Measurements from ENCODE around the gene OR5K2.

OR5K2 gene

DNA sequence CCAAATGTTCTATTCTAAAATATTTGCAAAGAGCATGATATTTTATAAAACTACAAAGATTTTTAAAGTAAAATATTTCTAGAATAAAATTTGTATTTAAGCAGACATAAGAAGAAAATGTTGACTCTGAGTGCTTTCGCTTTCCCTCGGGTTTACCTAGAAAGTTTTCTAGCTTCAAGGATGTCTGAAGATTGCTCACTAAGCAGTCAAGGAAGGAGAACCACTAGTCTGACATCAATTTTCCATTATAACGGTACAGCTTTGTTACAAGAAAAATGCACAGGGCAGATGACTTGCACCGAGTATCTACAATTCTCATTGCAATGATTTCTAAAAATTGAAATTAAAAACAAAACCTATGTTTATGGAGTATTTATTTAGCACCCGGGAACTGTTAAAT lies 48.5 kb downstream of the OR5K2 start:
- H3K27me3 ChIP-seq (ENCODE audit: control insufficient read depth, insufficient read depth, low read length) = no peaks in the 10 kb centered on the region
- H3K9ac ChIP-seq (ENCODE audit: low read length) = no peak overlapping the region
- H3K4me1 ChIP-seq (ENCODE audit: control insufficient read depth, insufficient read depth, low read length) = no peaks in the 10 kb centered on the region
- H3K4me3 ChIP-seq (ENCODE audit: low read length) = no peak overlapping the region
- no peak overlapping the region for H3K27ac ChIP-seq (ENCODE audit: low read depth, low read length)
- no peaks in the 10 kb centered on the region for H3K36me3 ChIP-seq (ENCODE audit: control insufficient read depth, insufficient read depth, low read length)
